Gastrocnemius medialis (tissue), 4 donors: Measurements from ENCODE around the gene ZBTB46.

ENCODE experiments used
- POLR2A ChIP-seq, 2 donors: fragments of 450-650 bp; IDR thresholded peaks; one replicate each; pipeline ENCODE4 v1.6.1; 2017; ENCODE audit warnings: antibody characterized with exemption in 2 of 2, mild to moderate bottlenecking in 2 of 2, moderate library complexity in 2 of 2
- TF ChIP-seq, protein P1 (sequence below), 5 experiments: fragments of 450-650 bp in 3 of 5; fragments of 200-600 bp in 2 of 5; sonication (generic) in 2 of 5; IDR thresholded peaks in 4 of 5; conservative IDR thresholded peaks in 1 of 5; 1 replicate in 4 of 5; 2 replicates in 1 of 5; pipeline ENCODE4 v1.5.1; 2016 to 2019; ENCODE audit warnings: antibody characterized with exemption in 5 of 5, mild to moderate bottlenecking in 3 of 5, moderate library complexity in 3 of 5

DNA sequence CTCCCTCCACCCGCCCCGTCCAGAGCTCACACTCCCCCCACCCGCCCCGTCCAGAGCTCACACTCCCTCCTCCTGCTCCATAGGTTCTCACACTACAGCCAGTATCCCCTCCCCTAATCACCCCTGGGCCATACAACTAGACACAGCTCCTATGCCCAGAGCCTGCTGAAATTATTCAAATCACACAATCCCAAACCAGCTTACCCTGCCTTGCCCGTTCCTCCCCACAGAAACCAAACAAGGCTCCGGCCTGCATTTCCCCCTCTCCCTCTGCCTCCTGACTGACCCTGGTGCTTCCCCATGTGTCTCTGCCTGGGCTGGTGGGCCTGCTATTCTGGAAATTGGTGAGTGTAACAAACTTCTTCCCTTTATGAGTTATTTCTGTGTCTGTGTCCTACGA lies 72.9 kb downstream of the ZBTB46 start:
- TF ChIP-seq, protein P1, sequence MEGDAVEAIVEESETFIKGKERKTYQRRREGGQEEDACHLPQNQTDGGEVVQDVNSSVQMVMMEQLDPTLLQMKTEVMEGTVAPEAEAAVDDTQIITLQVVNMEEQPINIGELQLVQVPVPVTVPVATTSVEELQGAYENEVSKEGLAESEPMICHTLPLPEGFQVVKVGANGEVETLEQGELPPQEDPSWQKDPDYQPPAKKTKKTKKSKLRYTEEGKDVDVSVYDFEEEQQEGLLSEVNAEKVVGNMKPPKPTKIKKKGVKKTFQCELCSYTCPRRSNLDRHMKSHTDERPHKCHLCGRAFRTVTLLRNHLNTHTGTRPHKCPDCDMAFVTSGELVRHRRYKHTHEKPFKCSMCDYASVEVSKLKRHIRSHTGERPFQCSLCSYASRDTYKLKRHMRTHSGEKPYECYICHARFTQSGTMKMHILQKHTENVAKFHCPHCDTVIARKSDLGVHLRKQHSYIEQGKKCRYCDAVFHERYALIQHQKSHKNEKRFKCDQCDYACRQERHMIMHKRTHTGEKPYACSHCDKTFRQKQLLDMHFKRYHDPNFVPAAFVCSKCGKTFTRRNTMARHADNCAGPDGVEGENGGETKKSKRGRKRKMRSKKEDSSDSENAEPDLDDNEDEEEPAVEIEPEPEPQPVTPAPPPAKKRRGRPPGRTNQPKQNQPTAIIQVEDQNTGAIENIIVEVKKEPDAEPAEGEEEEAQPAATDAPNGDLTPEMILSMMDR (IDR thresholded peaks at IDR 0.05 in 4 of 5, conservative IDR thresholded peaks at IDR 0.05 in 1 of 5) = no peak
- no peak for TF ChIP-seq POLR2A (IDR thresholded peaks at IDR 0.05)
